Hematopoietic multipotent progenitor cell treated with erythropoietin and hydrocortisone succinate and interleukin-3 and kit ligand, for 8 days (in vitro differentiated cells): ENCODE measurements around the gene TTBK1.

Experiments
- DNase-seq: peaks from one replicate; pipeline ENCODE4 v3.0.0-alpha.2; 2015

TTBK1 gene

GRCh38 chr6:43307451-43308100, 64.3 kb downstream of the TTBK1 start:
- no peak for DNase-seq

GRCh38 chr6:43308101-43308989, 65.1 kb downstream of the TTBK1 start, which contains the start of gene CRIP3:
Gene CRIP3 (minus strand): TSS chr6:43308826. CDS start chr6:43308792, 34 bp downstream.
- peak; percentile 33 for DNase-seq

- DNase-seq, result no peak
Observed at GRCh38 chr6:43308990-43309477, 65.8 kb downstream of the TTBK1 start.

- no peak for DNase-seq
Observed at GRCh38 chr6:43310134-43310533, 66.9 kb downstream of the TTBK1 start.

GRCh38 chr6:43310624-43311023, 67.3 kb downstream of the TTBK1 start:
- peak; percentile 5 for DNase-seq

- DNase-seq, result no peak
Observed at GRCh38 chr6:43311666-43312065, 68.4 kb downstream of the TTBK1 start.

GRCh38 chr6:43313813-43314212, 70.5 kb downstream of the TTBK1 start:
- no peak for DNase-seq

- DNase-seq, result no peak
Observed at GRCh38 chr6:43318011-43318410, 74.7 kb downstream of the TTBK1 start.

GRCh38 chr6:43325876-43326275, 82.6 kb downstream of the TTBK1 start:
- no peak for DNase-seq

GRCh38 chr6:43328528-43328927, 85.2 kb downstream of the TTBK1 start:
- DNase-seq, result no peak

- DNase-seq, result no peak
Observed at GRCh38 chr6:43331470-43331869, 88.2 kb downstream of the TTBK1 start.

GRCh38 chr6:43331891-43332290, 88.6 kb downstream of the TTBK1 start:
- no peak for DNase-seq

GRCh38 chr6:43334466-43335095, 91.3 kb downstream of the TTBK1 start:
- peak; percentile 68 for DNase-seq

- DNase-seq, result no peak
Observed at GRCh38 chr6:43335469-43335868, 92.2 kb downstream of the TTBK1 start.

- DNase-seq, result no peak
Observed at GRCh38 chr6:43336382-43336781, 93.1 kb downstream of the TTBK1 start.
